WTC11 (cell line): ENCODE results near the gene ITGA6. TPM values are rescaled to one million over a fixed set of nuclear protein-coding genes. Genes with fewer than 3 reads are reported as not detected.

Experiments used
- ATAC-seq: fragments of 200-7000 bp; cut with Tn5 transposase; 2 replicates; pipeline ENCODE4 v1.10.0; 2021; ENCODE audit warnings: mild to moderate bottlenecking, moderate library complexity
- CTCF ChIA-PET: fragments of 300-600 bp; sonication (Branson Sonifier 250); formaldehyde crosslinking; loops from one replicate; lab custom pipeline; 2021; ENCODE audit warnings: antibody characterized with exemption; lab: Charles Lee
- POLR2A ChIA-PET: fragments of 350-600 bp; sonication (Branson Sonifier 250); formaldehyde crosslinking; loops from one replicate; lab custom pipeline; 2021; ENCODE audit warnings: antibody characterized with exemption; lab: Charles Lee
- DNase-seq: peaks from one replicate; pipeline ENCODE4 v3.0.0; 2021; ENCODE audit warnings: low spot score
- H3K27ac Mint-ChIP-seq: 2 replicates; pipeline ENCODE4 v1.8.0; 2021; ENCODE audit warnings: mixed read lengths
- H3K27me3 Mint-ChIP-seq: 2 replicates; pipeline ENCODE4 v1.8.0; 2021; ENCODE audit warnings: low read depth, mild to moderate bottlenecking, moderate library complexity, mixed read lengths
- H3K36me3 Mint-ChIP-seq: 2 replicates; pipeline ENCODE4 v1.8.0; 2021; ENCODE audit warnings: mixed read lengths
- H3K4me1 Mint-ChIP-seq: 2 replicates; pipeline ENCODE4 v1.8.0; 2022; ENCODE audit warnings: mixed read lengths
- H3K4me3 Mint-ChIP-seq: 2 replicates; pipeline ENCODE4 v1.8.0; 2021; ENCODE audit warnings: mild to moderate bottlenecking, moderate library complexity, mixed read lengths
- H3K9me3 Mint-ChIP-seq: 2 replicates; pipeline ENCODE4 v1.8.0; 2021; ENCODE audit warnings: mixed read lengths
- ATF1 ChIP-seq: sonication (generic); formaldehyde crosslinking; IDR thresholded peaks from 2 replicates; pipeline ENCODE4 v1.8.1; 2023; ENCODE audit warnings: mild to moderate bottlenecking, moderate library complexity, missing genetic modification reagents
- E2F4 ChIP-seq: sonication (generic); formaldehyde crosslinking; IDR thresholded peaks from 2 replicates; pipeline ENCODE4 v1.8.1; 2022; ENCODE audit warnings: low read depth, mild to moderate bottlenecking, moderate library complexity, missing genetic modification reagents, borderline replicate concordance
- ELF4 ChIP-seq: sonication (generic); formaldehyde crosslinking; IDR thresholded peaks from 2 replicates; pipeline ENCODE4 v1.8.1; 2022; ENCODE audit warnings: low read depth, mild to moderate bottlenecking, moderate library complexity, missing genetic modification reagents
- EMX1 ChIP-seq: fragments of 250-450 bp; sonication (Bioruptor Pico); IDR thresholded peaks from 2 replicates; pipeline ENCODE4 v1.8.0; 2021; ENCODE audit warnings: mild to moderate bottlenecking
- ESRRA ChIP-seq: sonication (generic); formaldehyde crosslinking; IDR thresholded peaks from 2 replicates; pipeline ENCODE4 v1.8.1; 2022; ENCODE audit warnings: mild to moderate bottlenecking, missing genetic modification reagents, borderline replicate concordance
- IRF2 ChIP-seq: sonication (generic); formaldehyde crosslinking; IDR thresholded peaks from 2 replicates; pipeline ENCODE4 v1.8.0; 2022; ENCODE audit warnings: low read depth, missing genetic modification reagents, borderline replicate concordance
- MXD4 ChIP-seq: fragments of 250-450 bp; sonication (Bioruptor Pico); IDR thresholded peaks from 2 replicates; pipeline ENCODE4 v1.8.0; 2021; ENCODE audit warnings: mild to moderate bottlenecking, moderate library complexity, borderline replicate concordance
- OVOL2 ChIP-seq: fragments of 250-450 bp; sonication (Bioruptor Pico); IDR thresholded peaks from 2 replicates; pipeline ENCODE4 v1.9.0; 2021; ENCODE audit warnings: mild to moderate bottlenecking, borderline replicate concordance
- RELA ChIP-seq: sonication (generic); formaldehyde crosslinking; IDR thresholded peaks from 2 replicates; pipeline ENCODE4 v1.8.1; 2022; ENCODE audit warnings: missing genetic modification reagents, mild to moderate bottlenecking, borderline replicate concordance
- SMAD3 ChIP-seq: sonication (generic); formaldehyde crosslinking; IDR thresholded peaks from 2 replicates; pipeline ENCODE4 v1.8.0; 2022; ENCODE audit warnings: missing genetic modification reagents, mild to moderate bottlenecking, borderline replicate concordance
- SP1 ChIP-seq: sonication (generic); formaldehyde crosslinking; conservative IDR thresholded peaks from 2 replicates; pipeline ENCODE4 v1.8.1; 2022; ENCODE audit warnings: missing genetic modification reagents
- ZBTB21 ChIP-seq: sonication (generic); formaldehyde crosslinking; IDR thresholded peaks from 2 replicates; pipeline ENCODE4 v1.8.1; 2023; ENCODE audit warnings: mild to moderate bottlenecking, missing genetic modification reagents, borderline replicate concordance
- ZNF232 ChIP-seq: sonication (generic); formaldehyde crosslinking; IDR thresholded peaks from 2 replicates; pipeline ENCODE4 v1.8.0; 2022; ENCODE audit warnings: mild to moderate bottlenecking, missing genetic modification reagents
- ZNF317 ChIP-seq: sonication (generic); formaldehyde crosslinking; IDR thresholded peaks from 2 replicates; pipeline ENCODE4 v1.8.1; 2023; ENCODE audit warnings: low read depth, mild to moderate bottlenecking, moderate library complexity, missing genetic modification reagents, borderline replicate concordance
- ZNF396 ChIP-seq: fragments of 250-450 bp; sonication (Bioruptor Pico); IDR thresholded peaks from 2 replicates; pipeline ENCODE4 v1.8.0; 2021; ENCODE audit warnings: mild to moderate bottlenecking, moderate library complexity, borderline replicate concordance
- ZNF423 ChIP-seq: fragments of 250-450 bp; sonication (Bioruptor Pico); IDR thresholded peaks from 2 replicates; pipeline ENCODE4 v2.1.2; 2022; ENCODE audit warnings: mild to moderate bottlenecking, moderate library complexity
- ZNF512 ChIP-seq: sonication (generic); formaldehyde crosslinking; IDR thresholded peaks from 2 replicates; pipeline ENCODE4 v1.8.1; 2022; ENCODE audit warnings: missing genetic modification reagents, borderline replicate concordance
- total RNA-seq: library from RNA; stranded (reverse); gene quantifications from 3 replicates; pipeline ENCODE4 v1.2.3, GENCODE V29; 2021
- TF ChIP-seq, protein P1 (sequence below): sonication (generic); formaldehyde crosslinking; IDR thresholded peaks from 2 replicates; pipeline ENCODE4 v1.8.0; 2022; ENCODE audit warnings: mild to moderate bottlenecking, missing genetic modification reagents
- TF ChIP-seq, protein P2 (sequence below): fragments of 250-450 bp; sonication (Bioruptor Pico); IDR thresholded peaks from 2 replicates; pipeline ENCODE4 v1.9.0; 2021; ENCODE audit warnings: moderate library complexity, mild to moderate bottlenecking, inconsistent platforms, borderline replicate concordance

ITGA6 gene
- total RNA-seq, 1 experiment from 2014 or later = 83.6 TPM

GRCh38 chr2:172513524-172513900 lies 86.1 kb downstream of the ITGA6 start (continued):
- no peak for TF ChIP-seq RELA (CRISPR knock-in tag)
- no peak for TF ChIP-seq ZNF512 (CRISPR knock-in tag)
- no peak for TF ChIP-seq E2F4 (CRISPR knock-in tag)
- TF ChIP-seq IRF2 (CRISPR knock-in tag) = no peak

- H3K27me3 Mint-ChIP-seq = no peaks in the 10 kb centered on the region
- TF ChIP-seq OVOL2 (no peak), ZBTB21 (no peak), MXD4 (no peak), SP1 (CRISPR knock-in tag) (no peak), ATF1 (CRISPR knock-in tag) (no peak), EMX1 (CRISPR knock-in tag) (no peak), ZNF423 (CRISPR knock-in tag) (no peak), SMAD3 (no peak), ZNF317 (CRISPR knock-in tag) (no peak), ZNF396 (no peak), ZNF232 (CRISPR knock-in tag) (no peak)
- TF ChIP-seq, protein P1, sequence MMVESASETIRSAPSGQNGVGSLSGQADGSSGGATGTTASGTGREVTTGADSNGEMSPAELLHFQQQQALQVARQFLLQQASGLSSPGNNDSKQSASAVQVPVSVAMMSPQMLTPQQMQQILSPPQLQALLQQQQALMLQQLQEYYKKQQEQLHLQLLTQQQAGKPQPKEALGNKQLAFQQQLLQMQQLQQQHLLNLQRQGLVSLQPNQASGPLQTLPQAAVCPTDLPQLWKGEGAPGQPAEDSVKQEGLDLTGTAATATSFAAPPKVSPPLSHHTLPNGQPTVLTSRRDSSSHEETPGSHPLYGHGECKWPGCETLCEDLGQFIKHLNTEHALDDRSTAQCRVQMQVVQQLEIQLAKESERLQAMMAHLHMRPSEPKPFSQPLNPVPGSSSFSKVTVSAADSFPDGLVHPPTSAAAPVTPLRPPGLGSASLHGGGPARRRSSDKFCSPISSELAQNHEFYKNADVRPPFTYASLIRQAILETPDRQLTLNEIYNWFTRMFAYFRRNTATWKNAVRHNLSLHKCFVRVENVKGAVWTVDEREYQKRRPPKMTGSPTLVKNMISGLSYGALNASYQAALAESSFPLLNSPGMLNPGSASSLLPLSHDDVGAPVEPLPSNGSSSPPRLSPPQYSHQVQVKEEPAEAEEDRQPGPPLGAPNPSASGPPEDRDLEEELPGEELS (CRISPR knock-in tag) = no peak
- TF ChIP-seq, protein P2, sequence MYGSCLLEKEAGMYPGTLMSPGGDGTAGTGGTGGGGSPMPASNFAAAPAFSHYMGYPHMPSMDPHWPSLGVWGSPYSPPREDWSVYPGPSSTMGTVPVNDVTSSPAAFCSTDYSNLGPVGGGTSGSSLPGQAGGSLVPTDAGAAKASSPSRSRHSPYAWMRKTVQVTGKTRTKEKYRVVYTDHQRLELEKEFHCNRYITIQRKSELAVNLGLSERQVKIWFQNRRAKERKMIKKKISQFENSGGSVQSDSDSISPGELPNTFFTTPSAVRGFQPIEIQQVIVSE (CRISPR knock-in tag) = no peak
- no peak overlapping the region for H3K27ac Mint-ChIP-seq
- no peak overlapping the region for H3K4me3 Mint-ChIP-seq
- peaks cover 80% of the 10 kb centered on the region for H3K9me3 Mint-ChIP-seq
- POLR2A ChIA-PET = no interaction called here
- peaks cover 9% of the 10 kb centered on the region; the same call in 1 of the 2 replicates for H3K4me1 Mint-ChIP-seq
- DNase-seq (no peak), ATAC-seq (peak; percentile 61)
- CTCF ChIA-PET = no interaction called here
- peaks cover 54% of the 10 kb centered on the region for H3K36me3 Mint-ChIP-seq
Measured at GRCh38 chr2:172513935-172514586, 86.7 kb downstream of the ITGA6 start.

DNA sequence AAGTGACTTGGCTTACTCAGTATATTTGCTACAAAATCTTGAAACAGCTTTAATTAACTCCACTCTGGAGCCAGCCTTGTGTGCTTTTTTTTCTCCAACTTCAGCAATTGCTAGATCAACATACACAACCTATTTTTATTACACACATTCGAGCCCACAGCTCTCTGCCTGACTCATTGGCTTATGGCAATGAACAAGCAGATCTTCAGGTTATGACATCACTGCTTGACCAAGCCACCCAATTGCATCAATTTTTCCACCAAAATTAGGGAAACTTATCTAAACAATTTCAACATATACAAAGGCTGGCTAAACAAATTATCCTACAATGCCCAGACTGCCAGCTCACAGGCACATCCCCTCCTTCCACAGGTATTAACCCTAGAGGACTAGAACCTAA lies 88.9 kb downstream of the ITGA6 start:
- H3K27me3 Mint-ChIP-seq = no peaks in the 10 kb centered on the region; the same call in 1 of the 2 replicates
- no peak for TF ChIP-seq ESRRA (CRISPR knock-in tag)
- TF ChIP-seq ZNF396 = no peak
- TF ChIP-seq ELF4 (CRISPR knock-in tag) = no peak
- TF ChIP-seq EMX1 (CRISPR knock-in tag) = no peak
- POLR2A ChIA-PET = no interaction called here
- H3K4me3 Mint-ChIP-seq = no peak overlapping the region
- H3K36me3 Mint-ChIP-seq = peaks cover 64% of the 10 kb centered on the region
- CTCF ChIA-PET = no interaction called here
- DNase-seq (no peak), ATAC-seq (no peak)
- H3K9me3 Mint-ChIP-seq = peaks cover 92% of the 10 kb centered on the region
- no peak overlapping the region for H3K27ac Mint-ChIP-seq
- peaks cover 9% of the 10 kb centered on the region; the same call in 1 of the 2 replicates for H3K4me1 Mint-ChIP-seq
